Measurements from ENCODE around the gene SPATS2L.

DNA sequence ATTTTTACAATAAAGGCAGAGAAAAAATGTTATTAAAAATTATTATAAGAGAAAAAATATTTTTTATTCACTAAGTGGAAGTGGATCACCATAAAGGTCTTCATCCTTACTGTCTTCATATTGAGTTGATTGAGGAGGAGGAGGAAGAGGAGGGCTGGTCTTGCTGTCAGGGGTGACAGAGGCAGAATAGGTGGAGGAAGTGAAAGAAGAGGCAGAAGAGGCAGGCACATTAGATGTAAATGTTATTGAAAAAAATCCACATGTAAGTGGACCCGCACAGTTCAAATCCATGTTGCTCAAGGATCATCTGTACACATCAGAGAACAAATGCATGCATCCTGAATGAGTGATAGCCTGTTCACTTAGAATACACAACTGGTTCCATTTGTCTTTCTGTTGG lies 6.4 kb upstream of the SPATS2L start:
- TF ChIP-seq, protein P1, sequence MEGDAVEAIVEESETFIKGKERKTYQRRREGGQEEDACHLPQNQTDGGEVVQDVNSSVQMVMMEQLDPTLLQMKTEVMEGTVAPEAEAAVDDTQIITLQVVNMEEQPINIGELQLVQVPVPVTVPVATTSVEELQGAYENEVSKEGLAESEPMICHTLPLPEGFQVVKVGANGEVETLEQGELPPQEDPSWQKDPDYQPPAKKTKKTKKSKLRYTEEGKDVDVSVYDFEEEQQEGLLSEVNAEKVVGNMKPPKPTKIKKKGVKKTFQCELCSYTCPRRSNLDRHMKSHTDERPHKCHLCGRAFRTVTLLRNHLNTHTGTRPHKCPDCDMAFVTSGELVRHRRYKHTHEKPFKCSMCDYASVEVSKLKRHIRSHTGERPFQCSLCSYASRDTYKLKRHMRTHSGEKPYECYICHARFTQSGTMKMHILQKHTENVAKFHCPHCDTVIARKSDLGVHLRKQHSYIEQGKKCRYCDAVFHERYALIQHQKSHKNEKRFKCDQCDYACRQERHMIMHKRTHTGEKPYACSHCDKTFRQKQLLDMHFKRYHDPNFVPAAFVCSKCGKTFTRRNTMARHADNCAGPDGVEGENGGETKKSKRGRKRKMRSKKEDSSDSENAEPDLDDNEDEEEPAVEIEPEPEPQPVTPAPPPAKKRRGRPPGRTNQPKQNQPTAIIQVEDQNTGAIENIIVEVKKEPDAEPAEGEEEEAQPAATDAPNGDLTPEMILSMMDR (IDR thresholded peaks at IDR 0.05) = no peak
- TF ChIP-seq POLR2A (IDR thresholded peaks at IDR 0.05) (no peak), POLR2AphosphoS5 (IDR thresholded peaks at IDR 0.05) (no peak)
